HG03378 (cell line): Measurements from ENCODE around the gene ENC1.

Experiments
- ATAC-seq: cut with Tn5 transposase; IDR thresholded peaks from one replicate; pipeline ENCODE4 v1.9.1; 2021; ENCODE audit warnings: mild to moderate bottlenecking, moderate library complexity; ENCODE audit not compliant: unreplicated experiment

Gene ENC1

DNA sequence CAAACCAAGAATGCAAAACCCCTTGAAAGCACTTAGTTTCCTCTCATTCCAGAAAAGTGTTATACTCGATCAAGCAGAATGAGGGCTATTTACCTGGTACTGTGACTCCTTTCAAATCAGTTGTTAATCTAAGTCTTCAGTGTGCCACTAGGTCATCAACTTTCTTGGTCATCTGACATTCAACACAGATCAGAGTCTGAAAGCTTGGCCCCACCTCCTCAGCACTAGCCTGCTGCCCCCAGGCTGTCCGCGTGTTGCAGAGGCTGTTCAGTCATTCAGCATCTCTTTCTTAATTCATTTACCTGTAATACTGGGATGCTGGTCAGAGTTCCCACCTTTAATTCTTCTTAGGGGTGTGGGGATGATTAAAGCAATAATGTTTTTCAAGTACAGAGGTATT, 28.5 kb downstream of the ENC1 start:
- no peak for ATAC-seq

GRCh38 chr5:74608736-74609601, 31.6 kb downstream of the ENC1 start:
- no peak for ATAC-seq

DNA sequence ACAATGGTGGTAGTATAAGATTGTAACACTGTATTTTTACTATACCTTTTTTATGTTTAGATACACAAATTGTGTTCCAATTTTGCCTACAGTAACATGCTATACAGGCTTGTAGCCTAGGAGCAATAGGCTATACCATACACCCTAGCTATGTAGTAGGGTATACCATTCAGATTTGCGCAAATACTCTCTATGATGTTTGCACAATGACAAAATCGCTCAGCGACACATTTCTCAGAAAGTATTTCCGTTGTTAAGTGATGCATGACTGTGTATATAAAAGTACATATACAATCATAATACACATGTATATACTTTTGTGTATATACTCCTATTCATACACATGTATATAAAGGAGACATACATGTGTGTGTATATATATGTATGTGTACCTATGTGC, 34.8 kb downstream of the ENC1 start:
- ATAC-seq, result no peak

- ATAC-seq, result no peak
Measured at GRCh38 chr5:74603376-74603775, 37.2 kb downstream of the ENC1 start.

DNA sequence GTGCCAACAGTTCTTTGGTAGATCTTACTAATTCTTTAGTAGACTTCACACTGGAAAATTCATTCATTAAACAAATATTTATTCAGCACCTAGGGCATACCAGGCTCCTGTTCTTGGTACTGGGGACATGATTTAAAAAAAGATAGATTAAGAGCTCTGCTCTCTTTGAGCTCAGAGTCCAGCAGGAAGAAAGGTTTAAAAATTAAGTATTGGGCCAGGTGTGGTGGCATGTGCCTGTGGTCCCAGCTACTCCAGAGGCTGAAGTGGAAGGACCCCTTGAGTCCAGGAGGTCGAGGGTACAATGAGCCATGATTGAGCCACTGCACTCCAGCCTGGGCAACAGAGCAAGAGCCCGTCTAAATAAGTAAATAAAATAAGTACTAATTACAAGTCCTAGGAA, 41.4 kb downstream of the ENC1 start:
- no peak for ATAC-seq

- no peak for ATAC-seq
Measured at GRCh38 chr5:74598731-74599130, 41.8 kb downstream of the ENC1 start.

- no peak for ATAC-seq
Measured at GRCh38 chr5:74596927-74597326, 43.6 kb downstream of the ENC1 start.

GRCh38 chr5:74595143-74595925, 45.2 kb downstream of the ENC1 start:
- no peak for ATAC-seq

DNA sequence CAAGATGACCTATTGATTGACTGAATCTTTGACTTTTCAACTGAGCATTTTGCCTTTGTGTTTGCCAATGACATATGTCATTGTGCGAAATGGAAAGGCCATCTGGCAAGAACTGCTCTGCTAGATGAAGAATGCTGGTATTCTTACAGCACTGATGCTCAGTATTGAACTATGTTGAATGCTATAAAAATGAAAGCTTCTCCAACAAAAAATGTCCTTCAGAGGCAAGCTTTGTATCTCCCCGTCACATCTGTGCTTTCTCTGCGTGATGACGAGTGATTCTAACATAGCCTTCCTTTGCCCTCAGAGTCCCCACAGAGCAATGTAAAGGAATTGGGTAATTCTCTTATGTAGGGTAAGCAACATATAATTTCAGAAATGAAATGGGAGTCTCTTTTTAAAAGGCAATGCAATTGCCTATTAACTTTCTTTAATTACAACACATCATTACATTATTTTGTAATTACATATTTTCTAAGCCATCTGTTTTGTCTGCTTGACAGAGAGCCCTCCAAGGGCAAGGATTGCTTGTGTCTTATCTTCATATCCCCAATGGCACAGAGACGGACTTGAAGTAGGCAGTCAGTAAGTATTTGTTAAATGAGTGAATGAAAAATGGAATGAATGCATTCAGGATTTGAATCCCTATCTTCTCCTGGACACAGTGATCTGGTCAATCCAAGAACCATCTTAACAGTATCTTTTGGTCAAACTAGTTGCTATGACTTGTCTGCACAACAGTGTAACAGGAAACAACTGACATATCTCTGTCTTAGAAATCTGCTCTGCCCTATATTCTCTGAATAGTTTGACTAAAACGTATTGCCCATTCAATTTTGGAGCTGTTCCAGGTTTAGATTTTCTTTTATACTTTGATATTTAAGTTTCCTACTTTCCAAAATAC, 46.1 kb downstream of the ENC1 start:
- ATAC-seq, result no peak

DNA sequence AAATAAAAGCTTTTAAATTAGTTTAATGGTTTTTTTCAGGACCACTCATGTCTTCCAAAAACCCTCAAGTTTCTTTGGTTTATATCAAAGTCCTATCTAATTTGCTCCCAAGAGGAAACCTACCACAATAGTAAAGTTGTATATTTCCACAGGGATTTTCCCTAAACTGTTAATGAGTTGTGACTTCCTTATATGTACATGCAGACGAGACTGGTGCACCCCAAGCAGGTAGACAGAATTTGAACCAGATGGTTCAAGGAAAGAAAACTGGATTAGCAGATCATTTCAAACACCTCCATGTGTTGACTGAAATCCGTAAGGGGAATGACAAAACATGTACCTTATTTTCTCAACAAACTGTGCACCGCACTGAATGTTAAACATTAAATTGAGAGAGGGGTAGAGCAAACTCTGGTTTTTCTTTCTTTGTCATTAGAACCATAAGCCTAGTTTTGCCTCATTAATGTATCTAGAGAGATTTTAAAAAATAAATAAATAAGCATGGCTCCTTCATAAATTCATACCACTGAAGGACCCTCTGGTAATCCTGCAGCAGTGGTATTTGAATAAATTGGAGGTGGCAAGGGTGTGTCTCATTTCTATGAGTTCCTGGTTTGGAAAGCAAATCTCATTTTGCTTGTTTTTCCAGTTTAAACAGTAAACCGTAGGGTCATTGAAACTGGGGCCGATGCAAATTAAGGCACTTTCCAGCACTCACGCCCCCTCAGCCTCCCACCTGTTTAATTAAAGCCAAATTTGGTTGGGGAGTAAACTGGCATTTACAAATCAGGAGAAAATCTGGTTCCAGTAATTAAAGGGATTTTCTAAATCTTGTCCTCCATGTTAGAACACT, 51.1 kb downstream of the ENC1 start:
- no peak for ATAC-seq

DNA sequence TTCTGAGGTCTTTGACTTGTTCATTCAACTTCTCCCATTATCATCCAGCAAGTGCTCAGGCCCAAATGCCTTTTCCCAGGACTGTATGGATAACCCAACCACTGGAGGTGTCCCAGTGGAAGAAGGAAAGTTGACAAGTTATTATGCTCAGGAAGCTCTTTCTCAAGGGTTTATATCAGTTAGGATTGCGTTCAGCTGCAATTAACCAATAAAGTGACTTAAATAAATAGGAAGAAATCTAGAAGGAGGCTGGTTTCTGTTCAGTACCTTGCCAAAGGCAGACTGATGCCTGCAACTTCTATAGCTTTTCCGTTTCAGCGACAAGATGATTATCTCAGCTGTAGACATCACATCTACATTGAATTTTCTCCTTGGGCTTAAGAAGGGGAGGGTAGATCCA, 52.1 kb downstream of the ENC1 start:
- no peak for ATAC-seq

DNA sequence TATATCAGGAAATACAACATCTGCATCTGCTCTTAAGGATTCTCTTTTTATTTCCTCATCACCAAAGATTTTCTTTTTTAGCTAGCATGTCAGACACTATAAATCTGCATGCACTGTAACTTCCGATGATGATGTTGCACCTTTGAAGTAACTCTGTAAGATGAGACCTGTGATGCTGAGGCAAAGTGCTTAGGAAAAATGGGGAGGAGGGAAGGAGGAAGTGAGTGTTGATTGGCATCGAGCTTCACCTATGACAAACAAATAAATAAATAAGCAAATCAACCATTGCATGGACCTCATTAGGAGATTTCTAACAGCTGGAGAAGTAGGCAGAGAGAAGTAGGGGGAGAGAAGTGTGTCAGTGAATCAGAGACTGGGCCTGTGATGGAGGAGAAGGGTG, 52.6 kb downstream of the ENC1 start:
- ATAC-seq, result no peak

- no peak for ATAC-seq
Measured at GRCh38 chr5:74587300-74587699, 53.2 kb downstream of the ENC1 start.

DNA sequence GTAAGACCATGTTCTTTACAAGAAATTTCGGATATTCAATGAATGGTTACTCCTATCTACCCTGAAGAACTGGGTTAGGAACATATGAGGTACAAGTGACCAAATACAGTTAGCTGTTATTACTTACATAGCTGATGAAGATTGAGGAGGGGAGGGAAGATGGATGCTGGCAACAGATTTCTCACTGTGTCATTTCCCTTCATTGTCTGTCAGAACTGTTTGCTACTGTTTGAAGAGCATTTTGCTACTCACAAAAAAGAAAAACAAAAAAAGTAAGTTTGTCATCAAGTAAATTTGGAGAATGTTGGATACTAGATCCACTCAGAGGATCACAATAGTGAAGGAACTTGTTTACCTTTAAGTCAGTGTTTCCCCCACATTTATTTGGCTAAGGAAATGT, 53.7 kb downstream of the ENC1 start:
- no peak for ATAC-seq

DNA sequence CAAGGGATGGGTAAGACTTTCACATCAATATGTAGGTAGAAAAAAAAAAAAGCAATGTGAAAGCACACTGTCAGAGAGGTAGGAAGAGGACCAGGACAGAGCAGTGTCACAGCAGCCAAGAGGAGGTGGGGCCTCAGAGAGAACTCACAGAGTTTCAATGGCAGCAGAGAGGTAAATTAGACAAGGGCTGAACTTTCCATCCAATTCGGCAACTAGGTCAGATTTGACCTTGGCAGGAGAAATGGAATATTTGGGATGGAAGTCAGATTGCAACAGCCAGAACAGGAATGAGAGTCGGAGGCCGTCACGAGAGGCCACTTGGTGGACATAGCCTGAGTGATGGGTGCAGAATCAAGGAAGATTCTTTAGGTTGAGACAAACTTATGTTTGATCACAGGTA, 57.7 kb downstream of the ENC1 start:
- no peak for ATAC-seq

DNA sequence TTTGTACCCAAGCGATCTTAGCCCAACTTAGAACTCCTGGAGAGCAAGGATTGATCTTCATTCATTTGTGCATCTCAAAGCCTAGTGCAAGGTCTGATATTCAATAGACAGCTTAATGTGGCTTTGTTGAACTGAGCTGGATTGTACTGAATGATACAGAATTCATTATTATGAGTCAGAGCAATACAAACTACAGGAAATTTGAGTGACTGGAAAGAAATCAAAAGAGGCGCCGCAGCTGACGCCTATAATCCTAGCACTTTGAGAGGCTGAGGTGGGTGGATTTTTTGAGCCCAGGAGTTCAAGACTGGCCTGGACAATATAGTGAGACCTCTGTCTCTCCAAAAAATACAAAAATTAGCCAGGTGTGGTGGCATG, 58.6 kb downstream of the ENC1 start:
- ATAC-seq, result no peak

GRCh38 chr5:74580729-74581109, 59.8 kb downstream of the ENC1 start:
- ATAC-seq, result no peak

DNA sequence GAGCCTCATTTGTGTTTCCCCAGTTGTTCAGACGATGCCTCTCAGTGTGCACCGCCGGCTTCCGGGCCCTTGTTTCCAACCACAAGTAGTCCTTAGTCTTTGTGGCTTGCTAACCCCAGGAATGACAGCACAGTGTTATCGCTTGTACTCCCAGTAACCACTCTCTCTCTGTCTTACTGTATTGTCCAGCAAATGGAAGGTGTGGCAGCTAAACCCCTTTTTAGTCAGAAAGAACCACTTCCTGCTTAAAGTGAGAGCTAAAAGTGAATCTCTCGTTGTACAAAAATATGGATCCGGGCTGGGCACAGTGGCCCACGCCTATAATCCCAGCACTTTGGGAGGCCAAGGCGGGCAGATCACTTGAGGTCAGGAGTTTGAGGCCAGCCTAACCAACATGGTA, 61.3 kb downstream of the ENC1 start:
- peak; percentile 71 for ATAC-seq

- no peak for ATAC-seq
Measured at GRCh38 chr5:74578356-74579044, 62.0 kb downstream of the ENC1 start.
